ENCODE results near the gene ANGEL2. TPM values are rescaled to one million over a fixed set of nuclear protein-coding genes. Genes with fewer than 3 reads are reported as not detected.

The ANGEL2 gene
- total and polyA plus RNA-seq, 11 donors: 9.2 to 26.6 (median 14.5) TPM

DNA sequence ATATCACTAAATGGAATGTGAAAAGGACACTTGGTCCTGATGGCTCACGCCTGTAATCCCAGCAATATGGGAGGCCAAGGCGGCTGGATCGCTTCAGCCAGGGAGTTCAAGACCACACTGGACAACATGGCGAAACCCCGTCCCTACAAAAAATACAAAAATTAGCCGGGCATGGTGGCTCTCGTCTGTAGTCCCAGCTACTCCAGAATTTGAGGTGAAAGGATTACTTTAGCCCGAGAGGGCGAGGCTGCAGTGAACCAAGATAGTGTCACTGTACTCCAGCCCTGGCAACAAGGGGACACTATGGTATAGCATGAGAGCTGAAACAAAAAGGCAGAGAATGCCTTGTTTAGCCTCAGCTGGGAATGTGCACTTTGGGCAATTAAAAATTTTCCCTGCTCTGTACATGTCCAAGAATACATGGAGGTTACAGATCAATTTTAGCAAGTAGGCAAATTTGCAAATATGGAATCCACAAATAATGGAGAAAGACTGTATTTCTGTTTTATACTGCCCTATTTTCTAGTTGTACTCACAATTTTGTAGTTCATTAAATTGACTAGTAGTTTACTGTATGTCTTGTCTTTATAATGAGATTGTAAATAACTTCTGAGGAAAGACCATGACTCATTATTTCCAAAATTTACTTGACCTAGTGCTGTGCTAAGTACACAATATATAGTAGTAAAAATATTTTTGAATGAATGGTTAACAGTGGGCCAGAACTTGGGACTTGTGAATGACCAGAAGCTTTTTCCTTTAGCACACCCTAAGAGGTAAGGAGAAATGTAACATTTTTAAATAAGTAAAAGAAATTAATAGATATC lies 2.0 kb upstream of the ANGEL2 start:
- Histone ChIP-seq H3K36me3 (peaks cover 0 to 7% (median 5%) of the 10 kb centered on the region in 9 donors), H3K9me3 (no peaks in the 10 kb centered on the region), H3K4me3 (no peak overlapping the region), H3K27me3 (no peaks in the 10 kb centered on the region), H3K27ac (no peak overlapping the region), H3K4me1 (peaks cover 3 to 28% (median 11%) of the 10 kb centered on the region in 12 donors)
- DNase-seq (no peak), ATAC-seq (no peak)
- intact Hi-C loops (cut with DNase I): loop anchor here in 1 of 10 donors (5.0 kb wide), 1 partner anchor 35 kb away; the partner anchor contains the start of gene RPS6KC1
- no peak for TF ChIP-seq CTCF (IDR thresholded peaks at IDR 0.05)
- 91 to 96% (median 96%) methylated on average over 9 of the region's 9 CpGs for WGBS, 4 donors

- H3K27ac ChIP-seq: peak overlapping the region; percentile 66 to 98 (median 94)
- no peak for DNase-seq
- no peaks in the 10 kb centered on the region for H3K27me3 ChIP-seq
- intact Hi-C loops (cut with DNase I): loop anchor here in 1 of 10 donors (5.0 kb wide), 1 partner anchor 38 kb away; the partner anchor contains the start of gene RPS6KC1
- no peaks in the 10 kb centered on the region for H3K9me3 ChIP-seq
- peak overlapping the region; percentile 67 to 97 (median 85) for H3K4me3 ChIP-seq
- ATAC-seq: no peak
- H3K4me1 ChIP-seq: peaks cover 3 to 31% (median 11%) of the 10 kb centered on the region in 12 donors
- WGBS, 4 donors: 15 to 22% (median 19%) methylated on average over 7 of the region's 7 CpGs
- TF ChIP-seq POLR2A (IDR thresholded peaks at IDR 0.05) (no peak), CTCF (IDR thresholded peaks at IDR 0.05) (no peak)
- peaks cover 0 to 33% (median 23%) of the 10 kb centered on the region in 9 donors for H3K36me3 ChIP-seq
These were observed 1.0 kb downstream of the ANGEL2 start for GRCh38 chr1:213014642-213015041.

- TF ChIP-seq CTCF (IDR thresholded peaks at IDR 0.05) (no peak), POLR2A (IDR thresholded peaks at IDR 0.05) (no peak)
- H3K27ac ChIP-seq: no peak overlapping the region
- DNase-seq: no peak
- no peaks in the 10 kb centered on the region for H3K9me3 ChIP-seq
- no peak overlapping the region for H3K4me3 ChIP-seq
- peaks cover 3 to 90% (median 78%) of the 10 kb centered on the region in 9 donors for H3K36me3 ChIP-seq
- H3K4me1 ChIP-seq: peaks cover 0 to 12% (median 0%) of the 10 kb centered on the region in 12 donors
- intact Hi-C loops (cut with DNase I): loop anchor here in 2 of 10 donors (10.0 kb wide), 2 partner anchors 124 to 534 kb away; no protein-coding TSS in a partner anchor
- no peak for ATAC-seq
- WGBS, 4 donors: 67 to 94% (median 90%) methylated on average over 2 of the region's 2 CpGs
- no peaks in the 10 kb centered on the region for H3K27me3 ChIP-seq
These were observed 7.1 kb downstream of the ANGEL2 start for GRCh38 chr1:213008564-213008963.

GRCh38 chr1:213003256-213003655 lies 12.4 kb downstream of the ANGEL2 start:
- Histone ChIP-seq H3K4me3 (no peak overlapping the region), H3K4me1 (no peaks in the 10 kb centered on the region), H3K9me3 (no peaks in the 10 kb centered on the region), H3K27ac (no peak overlapping the region), H3K27me3 (no peaks in the 10 kb centered on the region), H3K36me3 (peaks cover 3 to 100% (median 94%) of the 10 kb centered on the region in 9 donors)
- TF ChIP-seq CTCF (IDR thresholded peaks at IDR 0.05) (no peak), POLR2A (IDR thresholded peaks at IDR 0.05) (no peak)
- no peak for ATAC-seq
- 93 to 96% (median 93%) methylated on average over 3 of the region's 3 CpGs for WGBS, 4 donors
- DNase-seq: no peak
- intact Hi-C loops (cut with DNase I): loop anchor here in 3 of 10 donors (5.0 to 10.0 kb wide), 3 partner anchors 118 to 528 kb away; no protein-coding TSS in a partner anchor

Data from heart left ventricle (tissue), 16 donors.